ENCODE data around the gene PIK3CA. TPM values are rescaled to one million over a fixed set of nuclear protein-coding genes. Genes with fewer than 3 reads are reported as not detected.
"Not testable (repeated sequence)": the region's sequence is repeated elsewhere in the genome, so short reads cannot be mapped to it uniquely, and the experiment has no call there.

The PIK3CA gene
- total RNA-seq, 1 experiment from 2014 or later = 19.8 TPM

DNA sequence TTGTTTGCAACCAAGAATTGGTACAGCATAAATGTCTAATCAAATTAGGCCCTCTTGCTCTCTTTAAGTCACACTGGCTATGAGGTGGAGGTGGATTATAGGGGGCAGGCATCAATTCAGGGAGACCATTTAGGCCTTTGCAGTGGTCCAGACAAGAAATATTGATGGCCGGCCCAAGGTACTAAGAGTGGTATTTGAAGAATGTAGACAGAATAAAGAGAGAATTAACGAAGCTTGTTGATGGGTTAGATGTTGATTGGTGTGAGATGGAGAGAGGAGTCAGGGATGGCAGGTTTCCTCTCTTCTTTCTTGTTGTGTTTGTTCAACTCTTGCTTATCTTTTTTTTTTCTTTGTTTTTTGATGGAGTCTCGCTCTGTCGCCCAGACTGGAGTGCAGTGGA is 48.5 kb downstream of the PIK3CA start:
- H3K27ac ChIP-seq (ENCODE audit: low read depth, low read length, poor library complexity, severe bottlenecking) = no peak overlapping the region
- no TSS peak for BruUV-seq (replicated peaks)
- CTCF ChIA-PET = no interaction called here

DNA sequence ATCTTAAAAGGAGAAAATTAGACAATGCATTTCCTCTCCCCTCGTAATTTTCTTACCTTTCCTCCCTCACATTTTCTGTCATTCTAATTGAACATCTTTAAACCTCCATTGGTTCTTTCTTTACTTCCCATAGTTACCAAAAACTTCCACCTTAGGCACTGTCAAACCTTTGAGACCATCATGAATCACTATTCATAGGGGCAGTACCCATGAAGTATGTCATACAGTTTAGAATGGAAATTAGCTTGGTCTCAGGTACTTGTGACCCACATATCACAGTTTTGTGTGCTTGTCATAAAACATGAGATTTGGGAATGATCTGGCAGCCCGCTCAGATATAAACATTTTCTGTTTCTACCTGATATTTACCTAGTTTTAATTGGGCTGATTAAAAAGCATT is 52.6 kb downstream of the PIK3CA start:
- Histone ChIP-seq H3K4me1 (ENCODE audit: insufficient read depth, low read length, poor library complexity, severe bottlenecking) (no peaks in the 10 kb centered on the region), H3K27ac (ENCODE audit: low read depth, low read length, poor library complexity, severe bottlenecking) (no peak overlapping the region), H3K9me3 (ENCODE audit: low read depth, low read length, poor library complexity, severe bottlenecking) (no peaks in the 10 kb centered on the region), H3K27me3 (replicated peaks; ENCODE audit: insufficient read depth, low read depth, low read length, poor library complexity) (no peaks in the 10 kb centered on the region), H3K4me3 (ENCODE audit: low read depth, low read length, poor library complexity, severe bottlenecking) (no peak overlapping the region), H3K36me3 (ENCODE audit: insufficient read depth, low read length, poor library complexity, severe bottlenecking) (peaks cover 7% of the 10 kb centered on the region)
- ChIA-PET CTCF (no interaction called here), POLR2A (ENCODE audit: low non-redundant PET) (no interaction called here)
- no peak for TF ChIP-seq EZH2 (IDR thresholded peaks at IDR 0.05; ENCODE audit: borderline replicate concordance, low read depth, low read length, poor library complexity, severe bottlenecking)
- TF ChIP-seq, protein P1, sequence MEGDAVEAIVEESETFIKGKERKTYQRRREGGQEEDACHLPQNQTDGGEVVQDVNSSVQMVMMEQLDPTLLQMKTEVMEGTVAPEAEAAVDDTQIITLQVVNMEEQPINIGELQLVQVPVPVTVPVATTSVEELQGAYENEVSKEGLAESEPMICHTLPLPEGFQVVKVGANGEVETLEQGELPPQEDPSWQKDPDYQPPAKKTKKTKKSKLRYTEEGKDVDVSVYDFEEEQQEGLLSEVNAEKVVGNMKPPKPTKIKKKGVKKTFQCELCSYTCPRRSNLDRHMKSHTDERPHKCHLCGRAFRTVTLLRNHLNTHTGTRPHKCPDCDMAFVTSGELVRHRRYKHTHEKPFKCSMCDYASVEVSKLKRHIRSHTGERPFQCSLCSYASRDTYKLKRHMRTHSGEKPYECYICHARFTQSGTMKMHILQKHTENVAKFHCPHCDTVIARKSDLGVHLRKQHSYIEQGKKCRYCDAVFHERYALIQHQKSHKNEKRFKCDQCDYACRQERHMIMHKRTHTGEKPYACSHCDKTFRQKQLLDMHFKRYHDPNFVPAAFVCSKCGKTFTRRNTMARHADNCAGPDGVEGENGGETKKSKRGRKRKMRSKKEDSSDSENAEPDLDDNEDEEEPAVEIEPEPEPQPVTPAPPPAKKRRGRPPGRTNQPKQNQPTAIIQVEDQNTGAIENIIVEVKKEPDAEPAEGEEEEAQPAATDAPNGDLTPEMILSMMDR (conservative IDR thresholded peaks at IDR 0.05; ENCODE audit: low read depth, low read length) = no peak
- BruUV-seq (replicated peaks) = no TSS peak
- DNase-seq (ENCODE audit: low spot score) = no peak
- intact Hi-C loops (cut with micrococcal nuclease; ENCODE audit: unreplicated experiment) = no loop called here

More for the DNA sequence above, 48.5 kb downstream of the PIK3CA start:
- H3K27me3 ChIP-seq (replicated peaks; ENCODE audit: insufficient read depth, low read depth, low read length, poor library complexity) = no peaks in the 10 kb centered on the region
- no peaks in the 10 kb centered on the region for H3K36me3 ChIP-seq (ENCODE audit: insufficient read depth, low read length, poor library complexity, severe bottlenecking)
- intact Hi-C loops (cut with micrococcal nuclease; ENCODE audit: unreplicated experiment) = no loop called here
- no peak overlapping the region for H3K4me3 ChIP-seq (ENCODE audit: low read depth, low read length, poor library complexity, severe bottlenecking)
- no peaks in the 10 kb centered on the region for H3K4me1 ChIP-seq (ENCODE audit: insufficient read depth, low read length, poor library complexity, severe bottlenecking)
- no peak for DNase-seq (ENCODE audit: low spot score)
- H3K9me3 ChIP-seq (ENCODE audit: low read depth, low read length, poor library complexity, severe bottlenecking) = no peaks in the 10 kb centered on the region
- POLR2A ChIA-PET (ENCODE audit: low non-redundant PET) = interaction anchor here (0.6 kb wide), 1 partner anchor 18 kb away, joined by 3 read pairs; no protein-coding TSS in a partner anchor
- TF ChIP-seq, protein P1 (conservative IDR thresholded peaks at IDR 0.05; ENCODE audit: low read depth, low read length) = no peak
- TF ChIP-seq EZH2 (IDR thresholded peaks at IDR 0.05; ENCODE audit: borderline replicate concordance, low read depth, low read length, poor library complexity, severe bottlenecking) = no peak

DNA sequence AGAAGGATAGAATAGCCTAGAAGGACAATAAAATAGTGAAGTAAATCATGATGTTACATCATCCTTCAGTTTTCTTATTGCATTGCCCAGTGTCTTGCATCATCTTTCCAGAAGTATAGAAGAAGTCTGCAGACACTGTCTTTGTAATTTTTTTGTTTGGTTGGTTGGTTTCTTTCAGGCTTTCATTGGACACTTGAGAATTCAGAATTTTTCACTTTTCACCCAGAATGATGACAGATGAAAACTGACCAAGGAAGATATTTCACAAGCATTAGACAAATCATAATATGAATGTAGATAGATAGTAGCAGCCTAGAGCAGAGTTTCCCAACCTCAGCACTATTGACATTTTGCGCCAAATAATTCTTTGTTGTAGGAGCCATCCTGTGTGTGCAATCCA is 67.4 kb downstream of the PIK3CA start:
- BruUV-seq (replicated peaks); intact Hi-C loops (cut with micrococcal nuclease; ENCODE audit: unreplicated experiment); H3K4me3 ChIP-seq (ENCODE audit: low read depth, low read length, poor library complexity, severe bottlenecking); H3K9me3 ChIP-seq (ENCODE audit: low read depth, low read length, poor library complexity, severe bottlenecking); H3K27ac ChIP-seq (ENCODE audit: low read depth, low read length, poor library complexity, severe bottlenecking); H3K4me1 ChIP-seq (ENCODE audit: insufficient read depth, low read length, poor library complexity, severe bottlenecking); H3K27me3 ChIP-seq (replicated peaks; ENCODE audit: insufficient read depth, low read depth, low read length, poor library complexity); DNase-seq (ENCODE audit: low spot score); POLR2A ChIA-PET (ENCODE audit: low non-redundant PET); CTCF ChIA-PET; H3K36me3 ChIP-seq (ENCODE audit: insufficient read depth, low read length, poor library complexity, severe bottlenecking): not testable (repeated sequence)

DNA sequence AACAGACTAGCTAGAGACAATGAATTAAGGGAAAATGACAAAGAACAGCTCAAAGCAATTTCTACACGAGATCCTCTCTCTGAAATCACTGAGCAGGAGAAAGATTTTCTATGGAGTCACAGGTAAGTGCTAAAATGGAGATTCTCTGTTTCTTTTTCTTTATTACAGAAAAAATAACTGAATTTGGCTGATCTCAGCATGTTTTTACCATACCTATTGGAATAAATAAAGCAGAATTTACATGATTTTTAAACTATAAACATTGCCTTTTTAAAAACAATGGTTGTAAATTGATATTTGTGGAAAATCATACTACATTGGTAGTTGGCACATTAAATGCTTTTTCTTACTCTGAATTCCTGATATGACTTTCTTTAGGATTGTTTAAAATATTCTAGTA is 70.1 kb downstream of the PIK3CA start:
- H3K36me3 ChIP-seq (ENCODE audit: insufficient read depth, low read length, poor library complexity, severe bottlenecking); intact Hi-C loops (cut with micrococcal nuclease; ENCODE audit: unreplicated experiment); H3K4me3 ChIP-seq (ENCODE audit: low read depth, low read length, poor library complexity, severe bottlenecking); H3K27me3 ChIP-seq (replicated peaks; ENCODE audit: insufficient read depth, low read depth, low read length, poor library complexity); H3K4me1 ChIP-seq (ENCODE audit: insufficient read depth, low read length, poor library complexity, severe bottlenecking); H3K27ac ChIP-seq (ENCODE audit: low read depth, low read length, poor library complexity, severe bottlenecking); CTCF ChIA-PET; DNase-seq (ENCODE audit: low spot score); H3K9me3 ChIP-seq (ENCODE audit: low read depth, low read length, poor library complexity, severe bottlenecking); POLR2A ChIA-PET (ENCODE audit: low non-redundant PET); BruUV-seq (replicated peaks): not testable (repeated sequence)

Measured in A673 (cell line).